ENCODE data around the gene RXRB. TPM values are rescaled to one million over a fixed set of nuclear protein-coding genes. Genes with fewer than 3 reads are reported as not detected.

The RXRB gene
- polyA plus RNA-seq, 3 donors, result 4.5 to 74.5 (median 5.1) TPM

DNA sequence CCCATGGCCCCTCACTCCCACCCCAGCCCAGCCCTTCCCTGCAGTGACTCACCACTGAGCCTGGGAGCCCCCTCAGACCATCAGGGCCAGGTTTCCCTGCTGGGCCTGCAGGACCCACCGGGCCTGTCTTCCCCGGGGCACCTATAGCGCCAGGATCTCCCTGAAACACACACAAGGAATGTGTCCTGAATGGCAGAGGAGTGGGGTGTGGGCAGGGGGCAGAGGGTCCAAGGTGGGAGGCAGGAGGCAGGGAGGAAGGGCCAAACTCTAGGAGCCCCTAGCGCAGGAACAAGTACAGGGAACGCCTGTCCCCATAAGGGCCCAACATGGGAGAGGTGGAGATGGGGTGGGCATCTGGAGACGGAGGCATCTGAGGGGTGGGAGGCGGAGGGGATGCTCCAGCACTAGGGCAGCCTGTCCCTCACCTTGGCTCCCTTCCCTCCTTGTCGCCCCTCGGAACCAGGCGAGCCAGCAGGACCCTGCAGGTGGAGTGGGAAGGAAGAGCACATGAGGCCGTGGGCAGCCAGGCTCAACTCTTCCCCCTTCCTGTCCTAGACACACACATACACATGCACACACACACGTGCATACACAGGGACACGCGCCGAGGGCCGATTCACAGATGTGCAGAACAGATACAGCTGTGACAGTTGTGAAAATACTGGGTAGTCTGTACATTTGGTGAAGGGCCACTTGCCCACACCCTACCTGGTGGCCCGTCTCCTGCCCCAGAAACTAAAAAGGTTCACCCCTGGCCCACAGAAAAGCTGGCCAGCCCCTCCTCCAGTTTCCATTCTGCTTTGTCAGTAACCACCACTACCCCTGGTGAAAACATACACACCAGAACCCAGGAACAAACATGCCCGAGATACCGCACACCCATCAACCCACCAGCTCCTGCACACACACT, 32.8 kb downstream of the RXRB start:
- no peak overlapping the region for H3K4me3 ChIP-seq (replicated peaks in 1 of 3; ENCODE audit: low read depth in 2 of 3, low read length in 3 of 3)
- no peak overlapping the region for H3K4me2 ChIP-seq (replicated peaks; ENCODE audit: extremely low read depth, low read length, poor library complexity, severe bottlenecking)
- no peaks in the 10 kb centered on the region for H3K36me3 Mint-ChIP-seq
- DNase-seq, result no peak
- H3K4me1 Mint-ChIP-seq, result no peaks in the 10 kb centered on the region
- WGBS (ENCODE audit: insufficient coverage), result 92% methylated on average over 8 of the region's 19 CpGs
- H3K4me1 ChIP-seq (ENCODE audit: control insufficient read depth in 1 of 2, insufficient read depth in 2 of 2, low read length in 2 of 2), result no peaks in the 10 kb centered on the region
- intact Hi-C loops (cut with micrococcal nuclease), result loop anchor here in 1 of 2 donors (10.0 kb wide), 1 partner anchor 77 kb away; no protein-coding TSS in a partner anchor
- H2AFZ ChIP-seq (ENCODE audit: insufficient read depth, low read depth, low read length, poor library complexity, severe bottlenecking), result no peak overlapping the region
- H3K36me3 ChIP-seq (replicated peaks in 1 of 2; ENCODE audit: control insufficient read depth in 1 of 2, insufficient read depth in 2 of 2, low read length in 2 of 2), result no peaks in the 10 kb centered on the region
- no peak overlapping the region for H3K9ac ChIP-seq (ENCODE audit: insufficient read depth, low read length, poor library complexity, severe bottlenecking)
- no peaks in the 10 kb centered on the region for H3K9me3 Mint-ChIP-seq
- H4K20me1 ChIP-seq (ENCODE audit: insufficient read depth, low read length), result no peaks in the 10 kb centered on the region
- TF ChIP-seq, protein P1, sequence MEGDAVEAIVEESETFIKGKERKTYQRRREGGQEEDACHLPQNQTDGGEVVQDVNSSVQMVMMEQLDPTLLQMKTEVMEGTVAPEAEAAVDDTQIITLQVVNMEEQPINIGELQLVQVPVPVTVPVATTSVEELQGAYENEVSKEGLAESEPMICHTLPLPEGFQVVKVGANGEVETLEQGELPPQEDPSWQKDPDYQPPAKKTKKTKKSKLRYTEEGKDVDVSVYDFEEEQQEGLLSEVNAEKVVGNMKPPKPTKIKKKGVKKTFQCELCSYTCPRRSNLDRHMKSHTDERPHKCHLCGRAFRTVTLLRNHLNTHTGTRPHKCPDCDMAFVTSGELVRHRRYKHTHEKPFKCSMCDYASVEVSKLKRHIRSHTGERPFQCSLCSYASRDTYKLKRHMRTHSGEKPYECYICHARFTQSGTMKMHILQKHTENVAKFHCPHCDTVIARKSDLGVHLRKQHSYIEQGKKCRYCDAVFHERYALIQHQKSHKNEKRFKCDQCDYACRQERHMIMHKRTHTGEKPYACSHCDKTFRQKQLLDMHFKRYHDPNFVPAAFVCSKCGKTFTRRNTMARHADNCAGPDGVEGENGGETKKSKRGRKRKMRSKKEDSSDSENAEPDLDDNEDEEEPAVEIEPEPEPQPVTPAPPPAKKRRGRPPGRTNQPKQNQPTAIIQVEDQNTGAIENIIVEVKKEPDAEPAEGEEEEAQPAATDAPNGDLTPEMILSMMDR (IDR thresholded peaks at IDR 0.05), result no peak
- no peaks in the 10 kb centered on the region for H3K79me2 ChIP-seq (ENCODE audit: insufficient read depth, low read length)
- H3K27me3 Mint-ChIP-seq (ENCODE audit: low read depth in 3 of 3), result peaks cover 9 to 20% (median 13%) of the 10 kb centered on the region in 3 donors
- H3K4me3 Mint-ChIP-seq, result no peak overlapping the region
- H3K9me3 ChIP-seq (replicated peaks in 1 of 2; ENCODE audit: control insufficient read depth in 1 of 2, insufficient read depth in 1 of 2, low read length in 2 of 2), result no peaks in the 10 kb centered on the region
- peak overlapping the region in 1 of 7 donors; percentile 42 for H3K27ac Mint-ChIP-seq
- no peak overlapping the region for H3K27ac ChIP-seq (ENCODE audit: low read depth in 1 of 2, low read length in 2 of 2)
- no peaks in the 10 kb centered on the region for H3K27me3 ChIP-seq (ENCODE audit: control insufficient read depth in 2 of 2, insufficient read depth in 2 of 2, low read length in 2 of 2)

DNA sequence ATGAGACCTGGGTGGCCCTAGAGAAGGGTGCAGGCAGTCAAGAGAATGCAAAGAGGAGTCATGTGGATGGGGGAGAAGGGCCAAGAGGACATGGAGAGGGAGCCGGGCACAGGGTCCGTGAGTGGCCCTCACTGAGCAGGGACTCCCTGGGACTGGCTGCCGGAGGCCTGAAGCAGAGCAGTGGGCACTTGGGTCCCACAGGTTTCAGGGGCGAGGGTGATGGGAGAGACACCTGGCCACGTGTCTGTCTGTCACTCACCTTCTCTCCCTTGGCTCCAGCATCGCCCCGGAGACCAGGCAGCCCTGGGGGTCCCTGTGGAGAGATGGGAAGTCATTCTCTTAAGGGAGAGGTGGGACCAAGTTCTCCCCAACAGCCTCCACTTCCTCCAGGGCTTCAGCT, 33.7 kb downstream of the RXRB start:
- H3K27me3 ChIP-seq (ENCODE audit: control insufficient read depth in 2 of 2, insufficient read depth in 2 of 2, low read length in 2 of 2), result no peaks in the 10 kb centered on the region
- intact Hi-C loops (cut with micrococcal nuclease), result loop anchor here in 1 of 2 donors (10.0 kb wide), 1 partner anchor 78 kb away; no protein-coding TSS in a partner anchor
- no peak overlapping the region for H3K9ac ChIP-seq (ENCODE audit: insufficient read depth, low read length, poor library complexity, severe bottlenecking)
- H4K20me1 ChIP-seq (ENCODE audit: insufficient read depth, low read length), result no peaks in the 10 kb centered on the region
- no peak overlapping the region for H3K4me2 ChIP-seq (replicated peaks; ENCODE audit: extremely low read depth, low read length, poor library complexity, severe bottlenecking)
- H3K27me3 Mint-ChIP-seq (ENCODE audit: low read depth in 3 of 3), result peaks cover 12 to 20% (median 15%) of the 10 kb centered on the region in 3 donors
- no peaks in the 10 kb centered on the region for H3K9me3 Mint-ChIP-seq
- no peak for DNase-seq
- peaks cover 4 to 7% of the 10 kb centered on the region in 2 donors for H3K4me1 ChIP-seq (ENCODE audit: control insufficient read depth in 1 of 2, insufficient read depth in 2 of 2, low read length in 2 of 2)
- no peak overlapping the region for H3K4me3 Mint-ChIP-seq
- no peaks in the 10 kb centered on the region for H3K36me3 ChIP-seq (replicated peaks in 1 of 2; ENCODE audit: control insufficient read depth in 1 of 2, insufficient read depth in 2 of 2, low read length in 2 of 2)
- no peak overlapping the region for H3K27ac Mint-ChIP-seq
- H3K9me3 ChIP-seq (replicated peaks in 1 of 2; ENCODE audit: control insufficient read depth in 1 of 2, insufficient read depth in 1 of 2, low read length in 2 of 2), result no peaks in the 10 kb centered on the region
- no peak overlapping the region for H2AFZ ChIP-seq (ENCODE audit: insufficient read depth, low read depth, low read length, poor library complexity, severe bottlenecking)
- no peaks in the 10 kb centered on the region for H3K36me3 Mint-ChIP-seq
- 92% methylated on average over 3 of the region's 7 CpGs for WGBS (ENCODE audit: insufficient coverage)
- TF ChIP-seq, protein P1 (IDR thresholded peaks at IDR 0.05), result no peak
- H3K79me2 ChIP-seq (ENCODE audit: insufficient read depth, low read length), result no peaks in the 10 kb centered on the region
- no peak overlapping the region for H3K27ac ChIP-seq (ENCODE audit: low read depth in 1 of 2, low read length in 2 of 2)
- H3K4me1 Mint-ChIP-seq, result peaks cover 8% of the 10 kb centered on the region
- no peak overlapping the region for H3K4me3 ChIP-seq (replicated peaks in 1 of 3; ENCODE audit: low read depth in 2 of 3, low read length in 3 of 3)
